Measurements from ENCODE around the gene TDRD7. TPM values are rescaled to one million over a fixed set of nuclear protein-coding genes. Genes with fewer than 3 reads are reported as not detected.

Gene TDRD7
- total and polyA plus RNA-seq, 2 of the 13 experiments (the other 11 are each of a cell fraction or from before 2014, with no cell fraction given), result 9.8 to 15.5 TPM

DNA sequence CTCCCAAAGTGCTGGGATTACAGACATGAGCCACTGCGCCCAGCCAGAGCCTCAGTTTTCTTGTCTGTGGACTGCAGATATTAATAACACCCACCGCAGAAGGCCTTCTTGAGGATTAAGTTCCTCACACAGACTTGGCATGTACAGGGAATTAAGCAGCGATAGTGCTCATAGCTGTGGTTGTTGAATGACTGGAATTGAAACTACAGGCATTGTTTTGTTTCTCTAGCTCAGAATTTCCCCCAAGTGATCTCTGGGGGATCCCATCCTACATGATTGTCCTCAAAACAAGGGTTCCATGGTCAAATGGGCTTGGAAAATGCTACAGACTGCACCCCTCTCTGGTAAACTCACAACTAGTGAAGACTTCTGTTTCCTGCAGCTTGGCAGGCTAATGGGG lies 44.2 kb upstream of the TDRD7 start:
- intact Hi-C loops (cut with micrococcal nuclease; ENCODE audit: unreplicated experiment), result no loop called here
- Histone ChIP-seq H3K4me1 (ENCODE audit: insufficient read depth, low read length) (peaks cover 55% of the 10 kb centered on the region), H4K20me1 (ENCODE audit: insufficient read depth, low read length) (no peaks in the 10 kb centered on the region), H3K27ac (ENCODE audit: extremely low read length, insufficient read depth, low read length) (no peak overlapping the region), H3K4me2 (ENCODE audit: low read depth, low read length) (no peak overlapping the region), H3K9ac (ENCODE audit: insufficient read depth, low read depth, low read length) (no peak overlapping the region), H3K36me3 (replicated peaks in 1 of 2; ENCODE audit: control insufficient read depth in 1 of 2, insufficient read depth in 2 of 2, low read length in 2 of 2) (no peaks in the 10 kb centered on the region; a peak in 1 of 5 replicates), H3K27me3 (ENCODE audit: control insufficient read depth in 1 of 2, insufficient read depth in 2 of 2, low read length in 2 of 2) (no peaks in the 10 kb centered on the region; a peak in 1 of 5 replicates), H3K79me2 (ENCODE audit: insufficient read depth, low read length) (no peaks in the 10 kb centered on the region), H2AFZ (ENCODE audit: low read length) (no peak overlapping the region), H3K4me3 (replicated peaks in 1 of 3; ENCODE audit: insufficient read depth in 1 of 3, low read depth in 2 of 3, low read length in 3 of 3) (no peak overlapping the region), H3K9me3 (ENCODE audit: low read length) (peaks cover 6% of the 10 kb centered on the region; the same call in 1 of the 2 replicates)
- no peak for DNase-seq (ENCODE audit: low spot score)
- BruUV-seq (replicated peaks), result no TSS peak
- in situ Hi-C loops (cut with HindIII; ENCODE audit: extremely low pct_ligation_motif_present, low pct_unique_long_range_greater_than_20kb), result no loop called here
- WGBS (ENCODE audit: low lambda C conversion rate), result 65% methylated on average over 2 of the region's 3 CpGs
- no peak for FAIRE-seq
- ChIA-PET POLR2A (interaction anchor here (1.1 kb wide), 1 partner anchor 14 kb away, joined by 3 read pairs; no protein-coding TSS in a partner anchor), CTCF (ENCODE audit: low intra/inter-chr PET ratio, low total read pairs) (no interaction called here)
- no peak for TF ChIP-seq ZC3H4 (CRISPR knock-in tag; IDR thresholded peaks at IDR 0.05; ENCODE audit: borderline replicate concordance)
- TF ChIP-seq ZNF773 (CRISPR knock-in tag; IDR thresholded peaks at IDR 0.05; ENCODE audit: borderline replicate concordance), result no peak
- TF ChIP-seq THAP11 (CRISPR knock-in tag; IDR thresholded peaks at IDR 0.05), result no peak
- no peak for TF ChIP-seq ELF1 (CRISPR knock-in tag; IDR thresholded peaks at IDR 0.05)
- TF ChIP-seq PHF5A (CRISPR knock-in tag; IDR thresholded peaks at IDR 0.05; ENCODE audit: low read depth, unreplicated experiment), result no peak
- TF ChIP-seq KAT8 (CRISPR knock-in tag; IDR thresholded peaks at IDR 0.05), result no peak
- no peak for TF ChIP-seq LCORL (IDR thresholded peaks at IDR 0.05)
- TF ChIP-seq LCORL (CRISPR knock-in tag; IDR thresholded peaks at IDR 0.05), result no peak
- no peak for ATAC-seq

GRCh38 chr9:97368964-97369363 lies 42.9 kb upstream of the TDRD7 start:
- Histone ChIP-seq H3K27me3 (ENCODE audit: control insufficient read depth in 1 of 2, insufficient read depth in 2 of 2, low read length in 2 of 2) (no peaks in the 10 kb centered on the region; a peak in 1 of 5 replicates), H3K9ac (ENCODE audit: insufficient read depth, low read depth, low read length) (no peak overlapping the region), H3K4me3 (replicated peaks in 1 of 3; ENCODE audit: insufficient read depth in 1 of 3, low read depth in 2 of 3, low read length in 3 of 3) (no peak overlapping the region), H3K79me2 (ENCODE audit: insufficient read depth, low read length) (no peaks in the 10 kb centered on the region), H4K20me1 (ENCODE audit: insufficient read depth, low read length) (no peaks in the 10 kb centered on the region), H3K27ac (ENCODE audit: extremely low read length, insufficient read depth, low read length) (no peak overlapping the region), H3K9me3 (ENCODE audit: low read length) (peaks cover 6% of the 10 kb centered on the region; the same call in 1 of the 2 replicates), H3K4me2 (ENCODE audit: low read depth, low read length) (no peak overlapping the region), H2AFZ (ENCODE audit: low read length) (no peak overlapping the region), H3K4me1 (ENCODE audit: insufficient read depth, low read length) (peaks cover 55% of the 10 kb centered on the region), H3K36me3 (replicated peaks in 1 of 2; ENCODE audit: control insufficient read depth in 1 of 2, insufficient read depth in 2 of 2, low read length in 2 of 2) (no peaks in the 10 kb centered on the region; a peak in 1 of 5 replicates)
- no TSS peak for BruUV-seq (replicated peaks)
- POLR2A ChIA-PET, result no interaction called here
- WGBS (ENCODE audit: low lambda C conversion rate), result 58% methylated on average over 1 of the region's 1 CpG
- TF ChIP-seq ZFP82 (CRISPR knock-in tag; IDR thresholded peaks at IDR 0.05; ENCODE audit: borderline replicate concordance) (peak; percentile 67; the same call in 1 of the 2 replicates), HDAC2 (CRISPR knock-in tag; IDR thresholded peaks at IDR 0.05) (no peak), ZNF460 (CRISPR knock-in tag; IDR thresholded peaks at IDR 0.05; ENCODE audit: borderline replicate concordance) (no peak), ZNF18 (CRISPR knock-in tag; IDR thresholded peaks at IDR 0.05; ENCODE audit: insufficient replicate concordance) (no peak), MTF2 (CRISPR knock-in tag; IDR thresholded peaks at IDR 0.05; ENCODE audit: borderline replicate concordance) (no peak), RFXANK (CRISPR knock-in tag; IDR thresholded peaks at IDR 0.05) (no peak)
- intact Hi-C loops (cut with micrococcal nuclease; ENCODE audit: unreplicated experiment), result no loop called here
- DNase-seq (ENCODE audit: low spot score) (no peak), ATAC-seq (no peak), FAIRE-seq (no peak)
- CTCF ChIA-PET (ENCODE audit: low intra/inter-chr PET ratio, low total read pairs), result no interaction called here
- in situ Hi-C loops (cut with HindIII; ENCODE audit: extremely low pct_ligation_motif_present, low pct_unique_long_range_greater_than_20kb), result no loop called here

Data from HepG2 (cell line).